Measurements from ENCODE around the gene ANAPC13. TPM values are rescaled to one million over a fixed set of nuclear protein-coding genes. Genes with fewer than 3 reads are reported as not detected.

Gene ANAPC13
- total and polyA plus RNA-seq, 2 donors from 2014 or later: 55.3 to 160 TPM

GRCh38 chr3:134453631-134454030 lies 32.2 kb downstream of the ANAPC13 start:
- Histone ChIP-seq H3K27me3 (ENCODE audit: control insufficient read depth, insufficient read depth, low read length) (no peaks in the 10 kb centered on the region), H3K36me3 (ENCODE audit: control insufficient read depth in 2 of 3, insufficient read depth in 3 of 3, low read length in 3 of 3) (no peaks in the 10 kb centered on the region), H3K9me3 (ENCODE audit: control insufficient read depth in 2 of 3, insufficient read depth in 1 of 3, low read length in 3 of 3) (no peaks in the 10 kb centered on the region), H3K9ac (ENCODE audit: low read length in 3 of 3) (no peak overlapping the region), H3K27ac (ENCODE audit: low read depth in 2 of 2, low read length in 2 of 2) (no peak overlapping the region), H3K4me1 (ENCODE audit: control insufficient read depth in 2 of 3, insufficient read depth in 2 of 3, low read depth in 1 of 3, low read length in 3 of 3) (peaks cover 0 to 4% (median 0%) of the 10 kb centered on the region in 3 donors), H3K4me3 (ENCODE audit: low read length in 3 of 3) (no peak overlapping the region)
- TF ChIP-seq, protein P1, sequence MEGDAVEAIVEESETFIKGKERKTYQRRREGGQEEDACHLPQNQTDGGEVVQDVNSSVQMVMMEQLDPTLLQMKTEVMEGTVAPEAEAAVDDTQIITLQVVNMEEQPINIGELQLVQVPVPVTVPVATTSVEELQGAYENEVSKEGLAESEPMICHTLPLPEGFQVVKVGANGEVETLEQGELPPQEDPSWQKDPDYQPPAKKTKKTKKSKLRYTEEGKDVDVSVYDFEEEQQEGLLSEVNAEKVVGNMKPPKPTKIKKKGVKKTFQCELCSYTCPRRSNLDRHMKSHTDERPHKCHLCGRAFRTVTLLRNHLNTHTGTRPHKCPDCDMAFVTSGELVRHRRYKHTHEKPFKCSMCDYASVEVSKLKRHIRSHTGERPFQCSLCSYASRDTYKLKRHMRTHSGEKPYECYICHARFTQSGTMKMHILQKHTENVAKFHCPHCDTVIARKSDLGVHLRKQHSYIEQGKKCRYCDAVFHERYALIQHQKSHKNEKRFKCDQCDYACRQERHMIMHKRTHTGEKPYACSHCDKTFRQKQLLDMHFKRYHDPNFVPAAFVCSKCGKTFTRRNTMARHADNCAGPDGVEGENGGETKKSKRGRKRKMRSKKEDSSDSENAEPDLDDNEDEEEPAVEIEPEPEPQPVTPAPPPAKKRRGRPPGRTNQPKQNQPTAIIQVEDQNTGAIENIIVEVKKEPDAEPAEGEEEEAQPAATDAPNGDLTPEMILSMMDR (IDR thresholded peaks at IDR 0.05; ENCODE audit: borderline replicate concordance, extremely low read depth, insufficient read depth): no peak
- DNase-seq: no peak
- intact Hi-C loops (cut with DNase I): no loop called here
- FAIRE-seq: no peak

DNA sequence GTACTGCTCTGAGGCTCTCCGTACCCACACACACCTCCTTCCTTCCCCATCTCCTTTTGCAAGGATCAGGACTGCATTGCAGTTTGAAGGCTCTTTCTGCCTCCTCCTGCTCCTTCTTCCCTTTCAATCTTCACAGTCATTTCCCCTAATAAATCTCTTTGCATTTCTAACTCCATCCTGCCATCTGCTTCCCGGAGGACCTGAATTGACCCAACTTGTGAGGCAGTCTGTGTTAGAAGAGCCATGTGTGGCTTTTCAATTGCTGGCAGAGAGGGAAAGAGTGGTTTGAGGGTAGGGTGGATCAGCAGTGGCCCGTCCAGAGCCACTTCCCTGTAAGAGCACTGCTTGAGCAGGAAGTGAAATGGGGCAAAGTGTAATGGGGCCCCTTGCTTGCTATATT lies 35.8 kb downstream of the ANAPC13 start:
- Histone ChIP-seq H3K27me3 (ENCODE audit: control insufficient read depth, insufficient read depth, low read length) (no peaks in the 10 kb centered on the region), H3K9ac (ENCODE audit: low read length in 3 of 3) (no peak overlapping the region), H3K27ac (ENCODE audit: low read depth in 2 of 2, low read length in 2 of 2) (no peak overlapping the region), H3K9me3 (ENCODE audit: control insufficient read depth in 2 of 3, insufficient read depth in 1 of 3, low read length in 3 of 3) (no peaks in the 10 kb centered on the region), H3K4me3 (ENCODE audit: low read length in 3 of 3) (no peak overlapping the region), H3K36me3 (ENCODE audit: control insufficient read depth in 2 of 3, insufficient read depth in 3 of 3, low read length in 3 of 3) (no peaks in the 10 kb centered on the region), H3K4me1 (ENCODE audit: control insufficient read depth in 2 of 3, insufficient read depth in 2 of 3, low read depth in 1 of 3, low read length in 3 of 3) (peaks cover 7 to 14% (median 11%) of the 10 kb centered on the region in 3 donors)
- intact Hi-C loops (cut with DNase I): no loop called here
- TF ChIP-seq, protein P1 (IDR thresholded peaks at IDR 0.05; ENCODE audit: borderline replicate concordance, extremely low read depth, insufficient read depth): no peak
- FAIRE-seq: no peak
- DNase-seq: peak in 1 of 5 donors; percentile 41

DNA sequence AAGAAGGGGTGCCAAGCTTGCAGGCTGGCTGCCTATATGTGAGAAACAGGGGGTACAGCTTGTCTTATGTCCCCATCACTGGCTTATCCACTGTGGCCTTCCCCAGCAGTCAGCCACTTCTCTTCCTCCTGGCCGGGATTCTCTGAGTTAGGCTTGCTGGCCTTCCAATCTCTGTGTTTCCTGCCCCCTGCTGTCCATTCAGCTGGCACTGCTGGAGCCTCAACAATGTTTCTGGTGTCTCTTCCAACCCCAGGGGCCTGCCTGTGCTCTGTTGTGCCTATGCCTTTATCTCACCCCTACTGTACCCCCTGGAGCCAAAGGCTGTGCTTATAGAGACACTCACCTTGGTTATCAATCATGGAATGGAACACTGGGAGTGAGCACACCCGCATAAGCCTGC lies 36.5 kb downstream of the ANAPC13 start:
- Histone ChIP-seq H3K4me3 (ENCODE audit: low read length in 3 of 3) (no peak overlapping the region), H3K27me3 (ENCODE audit: control insufficient read depth, insufficient read depth, low read length) (no peaks in the 10 kb centered on the region), H3K27ac (ENCODE audit: low read depth in 2 of 2, low read length in 2 of 2) (no peak overlapping the region), H3K36me3 (ENCODE audit: control insufficient read depth in 2 of 3, insufficient read depth in 3 of 3, low read length in 3 of 3) (no peaks in the 10 kb centered on the region), H3K9ac (ENCODE audit: low read length in 3 of 3) (no peak overlapping the region), H3K9me3 (ENCODE audit: control insufficient read depth in 2 of 3, insufficient read depth in 1 of 3, low read length in 3 of 3) (no peaks in the 10 kb centered on the region), H3K4me1 (ENCODE audit: control insufficient read depth in 2 of 3, insufficient read depth in 2 of 3, low read depth in 1 of 3, low read length in 3 of 3) (peaks cover 7 to 14% (median 11%) of the 10 kb centered on the region in 3 donors)
- TF ChIP-seq, protein P1 (IDR thresholded peaks at IDR 0.05; ENCODE audit: borderline replicate concordance, extremely low read depth, insufficient read depth): peak; percentile 53
- intact Hi-C loops (cut with DNase I): no loop called here
- FAIRE-seq (no peak), DNase-seq (peak in 1 of 5 donors; percentile 51)

GRCh38 chr3:134448664-134449063 lies 37.1 kb downstream of the ANAPC13 start:
- Histone ChIP-seq H3K4me3 (ENCODE audit: low read length in 3 of 3) (no peak overlapping the region), H3K4me1 (ENCODE audit: control insufficient read depth in 2 of 3, insufficient read depth in 2 of 3, low read depth in 1 of 3, low read length in 3 of 3) (peaks cover 7 to 14% (median 11%) of the 10 kb centered on the region in 3 donors), H3K9ac (ENCODE audit: low read length in 3 of 3) (no peak overlapping the region), H3K27ac (ENCODE audit: low read depth in 2 of 2, low read length in 2 of 2) (no peak overlapping the region), H3K36me3 (ENCODE audit: control insufficient read depth in 2 of 3, insufficient read depth in 3 of 3, low read length in 3 of 3) (no peaks in the 10 kb centered on the region), H3K9me3 (ENCODE audit: control insufficient read depth in 2 of 3, insufficient read depth in 1 of 3, low read length in 3 of 3) (no peaks in the 10 kb centered on the region), H3K27me3 (ENCODE audit: control insufficient read depth, insufficient read depth, low read length) (no peaks in the 10 kb centered on the region)
- TF ChIP-seq, protein P1 (IDR thresholded peaks at IDR 0.05; ENCODE audit: borderline replicate concordance, extremely low read depth, insufficient read depth): no peak
- intact Hi-C loops (cut with DNase I): no loop called here
- DNase-seq: no peak
- no peak for FAIRE-seq

Data from kidney (tissue), 14 donors.